ENCODE measurements around the gene NAA25.

DNA sequence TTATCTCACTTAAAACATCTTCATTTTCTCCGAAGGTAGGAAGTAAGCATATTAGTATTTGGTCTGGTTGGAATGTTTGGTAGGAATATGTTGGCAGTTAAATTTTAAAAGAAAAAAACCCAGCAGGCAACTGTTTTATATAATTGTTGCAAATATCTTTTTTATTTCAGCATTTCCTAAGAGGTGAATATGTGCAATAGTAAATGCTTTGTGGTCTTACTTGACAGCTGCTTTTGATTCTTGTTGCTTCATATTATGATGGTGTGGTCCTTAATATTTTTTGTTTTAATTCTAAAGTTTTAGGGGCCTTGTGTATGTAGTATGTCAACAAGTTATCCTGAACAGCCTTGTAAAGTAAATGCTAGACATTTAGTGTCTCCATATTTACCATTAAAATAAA lies 23.1 kb upstream of the NAA25 start:
- TF ChIP-seq POLR2A (IDR thresholded peaks at IDR 0.05) (no peak), POLR2AphosphoS5 (IDR thresholded peaks at IDR 0.05) (no peak)
- TF ChIP-seq, protein P1, sequence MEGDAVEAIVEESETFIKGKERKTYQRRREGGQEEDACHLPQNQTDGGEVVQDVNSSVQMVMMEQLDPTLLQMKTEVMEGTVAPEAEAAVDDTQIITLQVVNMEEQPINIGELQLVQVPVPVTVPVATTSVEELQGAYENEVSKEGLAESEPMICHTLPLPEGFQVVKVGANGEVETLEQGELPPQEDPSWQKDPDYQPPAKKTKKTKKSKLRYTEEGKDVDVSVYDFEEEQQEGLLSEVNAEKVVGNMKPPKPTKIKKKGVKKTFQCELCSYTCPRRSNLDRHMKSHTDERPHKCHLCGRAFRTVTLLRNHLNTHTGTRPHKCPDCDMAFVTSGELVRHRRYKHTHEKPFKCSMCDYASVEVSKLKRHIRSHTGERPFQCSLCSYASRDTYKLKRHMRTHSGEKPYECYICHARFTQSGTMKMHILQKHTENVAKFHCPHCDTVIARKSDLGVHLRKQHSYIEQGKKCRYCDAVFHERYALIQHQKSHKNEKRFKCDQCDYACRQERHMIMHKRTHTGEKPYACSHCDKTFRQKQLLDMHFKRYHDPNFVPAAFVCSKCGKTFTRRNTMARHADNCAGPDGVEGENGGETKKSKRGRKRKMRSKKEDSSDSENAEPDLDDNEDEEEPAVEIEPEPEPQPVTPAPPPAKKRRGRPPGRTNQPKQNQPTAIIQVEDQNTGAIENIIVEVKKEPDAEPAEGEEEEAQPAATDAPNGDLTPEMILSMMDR (IDR thresholded peaks at IDR 0.05), result no peak

All from prostate gland (tissue), 2 donors.